Measurements from ENCODE around the gene INPP4A.

Gene INPP4A

GRCh38 chr2:98480598-98480997 lies 35.9 kb downstream of the INPP4A start:
- H3K9me3 ChIP-seq (ENCODE audit: low read length), result no peaks in the 10 kb centered on the region
- no peaks in the 10 kb centered on the region for H3K27me3 ChIP-seq (ENCODE audit: control insufficient read depth in 1 of 2, insufficient read depth in 2 of 2, low read length in 2 of 2)
- H3K9ac ChIP-seq (ENCODE audit: low read length), result no peak overlapping the region
- H3K36me3 ChIP-seq (ENCODE audit: insufficient read depth, low read length), result no peaks in the 10 kb centered on the region
- H3K4me1 ChIP-seq (ENCODE audit: insufficient read depth, low read length), result peaks cover 79% of the 10 kb centered on the region
- H3K4me3 ChIP-seq (ENCODE audit: low read depth in 1 of 2, low read length in 2 of 2), result no peak overlapping the region
- no peak overlapping the region for H3K27ac ChIP-seq (ENCODE audit: low read depth, low read length)

GRCh38 chr2:98482362-98482761 lies 37.7 kb downstream of the INPP4A start:
- H3K36me3 ChIP-seq (ENCODE audit: insufficient read depth, low read length), result no peaks in the 10 kb centered on the region
- no peak overlapping the region for H3K9ac ChIP-seq (ENCODE audit: low read length)
- no peak overlapping the region for H3K27ac ChIP-seq (ENCODE audit: low read depth, low read length)
- H3K4me1 ChIP-seq (ENCODE audit: insufficient read depth, low read length), result peaks cover 71% of the 10 kb centered on the region
- no peaks in the 10 kb centered on the region for H3K27me3 ChIP-seq (ENCODE audit: control insufficient read depth in 1 of 2, insufficient read depth in 2 of 2, low read length in 2 of 2)
- H3K9me3 ChIP-seq (ENCODE audit: low read length), result no peaks in the 10 kb centered on the region
- no peak overlapping the region for H3K4me3 ChIP-seq (ENCODE audit: low read depth in 1 of 2, low read length in 2 of 2)

GRCh38 chr2:98483257-98483861 lies 38.7 kb downstream of the INPP4A start:
- Histone ChIP-seq H3K4me1 (ENCODE audit: insufficient read depth, low read length) (peaks cover 69% of the 10 kb centered on the region), H3K9me3 (ENCODE audit: low read length) (no peaks in the 10 kb centered on the region)

GRCh38 chr2:98484121-98484557 lies 39.5 kb downstream of the INPP4A start:
- H3K27me3 ChIP-seq (ENCODE audit: control insufficient read depth in 1 of 2, insufficient read depth in 2 of 2, low read length in 2 of 2), result no peaks in the 10 kb centered on the region
- no peak overlapping the region for H3K4me3 ChIP-seq (ENCODE audit: low read depth in 1 of 2, low read length in 2 of 2)
- H3K9me3 ChIP-seq (ENCODE audit: low read length), result no peaks in the 10 kb centered on the region
- H3K9ac ChIP-seq (ENCODE audit: low read length), result no peak overlapping the region
- peaks cover 69% of the 10 kb centered on the region for H3K4me1 ChIP-seq (ENCODE audit: insufficient read depth, low read length)
- no peaks in the 10 kb centered on the region for H3K36me3 ChIP-seq (ENCODE audit: insufficient read depth, low read length)
- no peak overlapping the region for H3K27ac ChIP-seq (ENCODE audit: low read depth, low read length)

More at GRCh38 chr2:98483257-98483861, 38.7 kb downstream of the INPP4A start:
- Histone ChIP-seq H3K27me3 (ENCODE audit: control insufficient read depth in 1 of 2, insufficient read depth in 2 of 2, low read length in 2 of 2) (no peaks in the 10 kb centered on the region), H3K4me3 (ENCODE audit: low read depth in 1 of 2, low read length in 2 of 2) (no peak overlapping the region), H3K27ac (ENCODE audit: low read depth, low read length) (no peak overlapping the region), H3K9ac (ENCODE audit: low read length) (no peak overlapping the region), H3K36me3 (ENCODE audit: insufficient read depth, low read length) (no peaks in the 10 kb centered on the region)

GRCh38 chr2:98484652-98485452 lies 40.2 kb downstream of the INPP4A start:
- H3K4me1 ChIP-seq (ENCODE audit: insufficient read depth, low read length), result peaks cover 69% of the 10 kb centered on the region
- H3K36me3 ChIP-seq (ENCODE audit: insufficient read depth, low read length), result no peaks in the 10 kb centered on the region
- no peak overlapping the region for H3K4me3 ChIP-seq (ENCODE audit: low read depth in 1 of 2, low read length in 2 of 2)
- no peaks in the 10 kb centered on the region for H3K9me3 ChIP-seq (ENCODE audit: low read length)
- H3K27ac ChIP-seq (ENCODE audit: low read depth, low read length), result no peak overlapping the region
- H3K27me3 ChIP-seq (ENCODE audit: control insufficient read depth in 1 of 2, insufficient read depth in 2 of 2, low read length in 2 of 2), result no peaks in the 10 kb centered on the region
- H3K9ac ChIP-seq (ENCODE audit: low read length), result no peak overlapping the region

- H3K9ac ChIP-seq (ENCODE audit: low read length), result no peak overlapping the region
Measured at GRCh38 chr2:98485453-98485755, 40.7 kb downstream of the INPP4A start.

GRCh38 chr2:98486374-98486981 lies 41.8 kb downstream of the INPP4A start:
- Histone ChIP-seq H3K4me1 (ENCODE audit: insufficient read depth, low read length) (peaks cover 64% of the 10 kb centered on the region), H3K9me3 (ENCODE audit: low read length) (no peaks in the 10 kb centered on the region), H3K9ac (ENCODE audit: low read length) (no peak overlapping the region), H3K27ac (ENCODE audit: low read depth, low read length) (no peak overlapping the region), H3K36me3 (ENCODE audit: insufficient read depth, low read length) (no peaks in the 10 kb centered on the region), H3K27me3 (ENCODE audit: control insufficient read depth in 1 of 2, insufficient read depth in 2 of 2, low read length in 2 of 2) (no peaks in the 10 kb centered on the region), H3K4me3 (ENCODE audit: low read depth in 1 of 2, low read length in 2 of 2) (no peak overlapping the region)

More at GRCh38 chr2:98485453-98485755, 40.7 kb downstream of the INPP4A start:
- Histone ChIP-seq H3K4me1 (ENCODE audit: insufficient read depth, low read length) (peaks cover 69% of the 10 kb centered on the region), H3K27me3 (ENCODE audit: control insufficient read depth in 1 of 2, insufficient read depth in 2 of 2, low read length in 2 of 2) (no peaks in the 10 kb centered on the region), H3K27ac (ENCODE audit: low read depth, low read length) (no peak overlapping the region), H3K36me3 (ENCODE audit: insufficient read depth, low read length) (no peaks in the 10 kb centered on the region), H3K4me3 (ENCODE audit: low read depth in 1 of 2, low read length in 2 of 2) (no peak overlapping the region), H3K9me3 (ENCODE audit: low read length) (no peaks in the 10 kb centered on the region)

GRCh38 chr2:98487101-98487805 lies 42.6 kb downstream of the INPP4A start:
- H3K9ac ChIP-seq (ENCODE audit: low read length), result no peak overlapping the region
- no peak overlapping the region for H3K4me3 ChIP-seq (ENCODE audit: low read depth in 1 of 2, low read length in 2 of 2)
- H3K36me3 ChIP-seq (ENCODE audit: insufficient read depth, low read length), result no peaks in the 10 kb centered on the region
- no peaks in the 10 kb centered on the region for H3K9me3 ChIP-seq (ENCODE audit: low read length)
- no peak overlapping the region for H3K27ac ChIP-seq (ENCODE audit: low read depth, low read length)
- H3K27me3 ChIP-seq (ENCODE audit: control insufficient read depth in 1 of 2, insufficient read depth in 2 of 2, low read length in 2 of 2), result no peaks in the 10 kb centered on the region
- H3K4me1 ChIP-seq (ENCODE audit: insufficient read depth, low read length), result peaks cover 58% of the 10 kb centered on the region

- Histone ChIP-seq H3K27ac (ENCODE audit: low read depth, low read length) (no peak overlapping the region), H3K9me3 (ENCODE audit: low read length) (no peaks in the 10 kb centered on the region), H3K4me3 (ENCODE audit: low read depth in 1 of 2, low read length in 2 of 2) (no peak overlapping the region), H3K4me1 (ENCODE audit: insufficient read depth, low read length) (peaks cover 58% of the 10 kb centered on the region), H3K36me3 (ENCODE audit: insufficient read depth, low read length) (no peaks in the 10 kb centered on the region), H3K9ac (ENCODE audit: low read length) (no peak overlapping the region), H3K27me3 (ENCODE audit: control insufficient read depth in 1 of 2, insufficient read depth in 2 of 2, low read length in 2 of 2) (no peaks in the 10 kb centered on the region)
Measured at GRCh38 chr2:98487806-98488189, 43.1 kb downstream of the INPP4A start.

- Histone ChIP-seq H3K36me3 (ENCODE audit: insufficient read depth, low read length) (no peaks in the 10 kb centered on the region), H3K4me1 (ENCODE audit: insufficient read depth, low read length) (peaks cover 58% of the 10 kb centered on the region), H3K4me3 (ENCODE audit: low read depth in 1 of 2, low read length in 2 of 2) (no peak overlapping the region), H3K27me3 (ENCODE audit: control insufficient read depth in 1 of 2, insufficient read depth in 2 of 2, low read length in 2 of 2) (no peaks in the 10 kb centered on the region), H3K9ac (ENCODE audit: low read length) (no peak overlapping the region), H3K27ac (ENCODE audit: low read depth, low read length) (no peak overlapping the region), H3K9me3 (ENCODE audit: low read length) (no peaks in the 10 kb centered on the region)
Measured at GRCh38 chr2:98488252-98488651, 43.6 kb downstream of the INPP4A start.

- Histone ChIP-seq H3K4me3 (ENCODE audit: low read depth in 1 of 2, low read length in 2 of 2) (no peak overlapping the region), H3K36me3 (ENCODE audit: insufficient read depth, low read length) (no peaks in the 10 kb centered on the region), H3K27ac (ENCODE audit: low read depth, low read length) (no peak overlapping the region), H3K4me1 (ENCODE audit: insufficient read depth, low read length) (peaks cover 53% of the 10 kb centered on the region), H3K9ac (ENCODE audit: low read length) (no peak overlapping the region), H3K27me3 (ENCODE audit: control insufficient read depth in 1 of 2, insufficient read depth in 2 of 2, low read length in 2 of 2) (no peaks in the 10 kb centered on the region), H3K9me3 (ENCODE audit: low read length) (no peaks in the 10 kb centered on the region)
Measured at GRCh38 chr2:98489486-98489885, 44.8 kb downstream of the INPP4A start.

Data from muscle layer of colon (tissue), 2 donors.